GM19043 (cell line): Measurements from ENCODE around the gene MTX1.
"Not testable (repeated sequence)": the region's sequence is repeated elsewhere in the genome, so short reads cannot be mapped to it uniquely, and the experiment has no call there.

Experiments
- ATAC-seq: cut with Tn5 transposase; IDR thresholded peaks from one replicate; pipeline ENCODE4 v1.9.1; 2021; ENCODE audit warnings: low read depth; ENCODE audit not compliant: unreplicated experiment

Gene MTX1, protein sequence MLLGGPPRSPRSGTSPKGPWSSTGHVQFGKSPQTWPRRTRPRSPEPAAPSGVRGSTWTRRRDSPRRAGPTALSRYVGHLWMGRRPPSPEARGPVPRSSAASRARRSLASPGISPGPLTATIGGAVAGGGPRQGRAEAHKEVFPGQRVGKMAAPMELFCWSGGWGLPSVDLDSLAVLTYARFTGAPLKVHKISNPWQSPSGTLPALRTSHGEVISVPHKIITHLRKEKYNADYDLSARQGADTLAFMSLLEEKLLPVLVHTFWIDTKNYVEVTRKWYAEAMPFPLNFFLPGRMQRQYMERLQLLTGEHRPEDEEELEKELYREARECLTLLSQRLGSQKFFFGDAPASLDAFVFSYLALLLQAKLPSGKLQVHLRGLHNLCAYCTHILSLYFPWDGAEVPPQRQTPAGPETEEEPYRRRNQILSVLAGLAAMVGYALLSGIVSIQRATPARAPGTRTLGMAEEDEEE

DNA sequence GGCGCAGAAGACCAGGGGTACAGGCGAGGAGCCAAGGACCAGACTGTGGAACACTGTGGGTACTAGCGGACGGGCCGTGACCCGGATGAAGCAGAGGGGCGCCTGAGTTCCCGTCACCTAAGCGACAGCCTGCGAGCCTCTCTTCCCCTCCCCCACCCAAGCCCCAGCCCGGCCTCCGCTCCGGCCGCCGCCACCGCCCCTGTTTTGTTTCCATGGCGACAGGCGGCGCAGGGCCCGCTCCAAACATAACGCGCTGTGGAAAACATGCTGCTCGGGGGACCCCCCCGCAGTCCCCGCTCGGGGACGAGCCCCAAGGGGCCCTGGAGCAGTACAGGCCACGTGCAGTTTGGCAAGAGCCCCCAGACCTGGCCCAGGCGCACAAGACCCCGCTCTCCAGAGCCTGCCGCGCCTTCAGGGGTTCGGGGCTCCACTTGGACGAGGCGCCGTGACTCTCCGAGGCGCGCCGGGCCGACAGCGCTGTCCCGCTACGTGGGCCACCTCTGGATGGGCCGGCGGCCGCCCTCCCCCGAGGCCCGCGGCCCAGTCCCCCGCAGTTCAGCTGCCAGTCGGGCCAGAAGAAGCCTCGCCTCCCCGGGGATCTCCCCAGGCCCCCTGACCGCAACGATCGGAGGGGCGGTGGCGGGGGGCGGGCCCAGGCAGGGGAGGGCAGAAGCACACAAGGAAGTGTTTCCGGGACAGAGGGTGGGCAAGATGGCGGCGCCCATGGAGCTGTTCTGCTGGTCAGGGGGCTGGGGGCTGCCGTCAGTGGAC is at the start of gene MTX1:
MTX1 (plus strand) TSS at position 155 of the 771 bp plus-strand sequence; CDS start at position 265, 110 bp downstream.
- ATAC-seq = peak; percentile 59

DNA sequence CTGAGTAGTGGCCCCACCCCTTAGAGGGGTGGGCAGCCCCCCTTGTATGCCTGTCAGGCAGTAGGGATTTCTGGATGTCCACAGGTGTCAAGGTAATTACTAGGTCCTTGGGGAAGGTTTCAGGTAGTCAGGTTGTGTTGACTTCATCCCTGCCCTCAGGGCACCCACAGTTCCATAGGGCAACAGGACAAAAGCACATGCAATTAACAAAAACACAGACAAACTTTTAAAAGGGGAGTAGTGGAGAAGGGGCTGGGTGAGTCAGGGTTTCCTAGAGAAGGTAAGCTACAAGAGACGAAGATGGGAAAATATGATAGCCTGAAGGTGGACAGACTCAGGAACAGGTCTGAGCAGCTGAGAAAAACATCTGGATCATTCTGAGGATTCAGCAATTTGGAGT is 49.5 kb upstream of the MTX1 start:
- ATAC-seq = no peak

DNA sequence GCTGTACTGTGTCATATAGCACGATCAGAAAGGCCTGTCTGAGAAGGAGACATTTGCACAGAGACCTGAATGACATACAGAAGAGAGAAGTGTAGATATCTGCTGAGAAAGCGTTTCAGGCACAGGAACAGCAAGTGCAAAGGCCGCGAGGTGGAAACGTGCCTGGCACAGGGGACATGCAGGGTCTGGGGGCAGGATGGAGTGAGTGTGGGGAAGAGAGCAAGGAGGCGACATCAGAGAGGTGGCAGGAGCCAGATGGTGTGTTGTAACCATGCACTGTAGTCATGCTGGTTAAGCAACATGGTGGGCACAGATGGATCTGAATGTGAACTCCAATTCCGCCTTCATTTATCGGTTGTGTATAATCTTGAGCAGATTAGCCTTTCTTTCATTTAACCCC is 48.4 kb upstream of the MTX1 start:
- ATAC-seq = no peak

DNA sequence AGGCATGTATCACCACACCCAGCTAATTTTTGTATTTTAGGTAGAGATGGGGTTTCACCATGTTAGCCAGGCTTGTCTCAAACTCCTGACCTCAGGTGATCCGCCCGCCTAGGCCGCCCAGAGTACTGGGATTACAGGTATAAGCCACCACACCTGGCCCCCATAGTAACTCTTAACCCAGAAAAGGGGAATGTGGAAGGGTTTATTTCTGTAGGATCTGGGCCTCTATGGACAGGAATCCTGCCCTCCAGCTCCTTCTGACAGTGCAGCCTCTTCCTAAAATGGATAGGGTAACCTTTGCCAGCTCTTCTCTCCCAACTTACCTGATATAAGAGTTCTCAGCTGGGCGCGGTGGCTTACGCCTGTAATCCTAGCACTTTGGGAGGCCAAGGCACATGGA is 45.9 kb upstream of the MTX1 start:
- not testable (repeated sequence) for ATAC-seq

DNA sequence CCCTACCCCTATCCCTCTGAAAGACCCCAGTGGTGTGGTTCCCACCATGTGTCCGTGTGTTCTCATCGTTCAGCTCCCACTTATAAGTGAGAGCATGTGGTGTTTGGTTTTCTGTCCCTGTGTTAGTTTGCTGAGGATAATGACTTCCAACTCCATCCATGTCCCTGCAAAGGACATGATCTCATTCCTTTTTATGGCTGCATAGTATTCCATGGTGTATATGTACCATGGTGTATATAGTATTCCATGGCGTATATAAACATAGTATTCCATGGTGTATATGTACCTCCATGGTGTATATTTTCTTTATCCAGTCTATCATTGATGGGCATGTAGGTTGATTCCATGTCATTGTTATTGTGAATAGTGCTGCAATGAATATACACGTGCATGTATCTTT is 44.7 kb upstream of the MTX1 start:
- ATAC-seq = not testable (repeated sequence)

DNA sequence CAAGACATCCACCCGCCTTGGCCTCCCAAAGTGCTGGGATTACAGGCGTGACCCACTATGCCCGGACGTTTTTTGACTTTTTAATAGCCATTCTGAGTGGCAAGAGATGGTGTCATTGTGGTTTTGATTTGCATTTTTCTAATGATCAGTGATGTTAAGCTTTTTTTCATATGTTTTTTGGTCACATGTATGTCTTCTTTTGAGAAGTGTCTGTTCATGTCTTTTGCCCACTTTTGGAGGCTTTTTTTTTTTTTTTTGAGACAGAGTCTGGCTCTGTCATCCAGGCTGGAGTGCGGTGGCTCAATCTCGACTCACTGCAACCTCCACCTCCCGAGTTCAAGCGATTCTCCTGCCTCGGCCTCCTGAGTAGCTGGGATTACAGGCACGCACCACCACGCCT is 43.9 kb upstream of the MTX1 start:
- not testable (repeated sequence) for ATAC-seq

DNA sequence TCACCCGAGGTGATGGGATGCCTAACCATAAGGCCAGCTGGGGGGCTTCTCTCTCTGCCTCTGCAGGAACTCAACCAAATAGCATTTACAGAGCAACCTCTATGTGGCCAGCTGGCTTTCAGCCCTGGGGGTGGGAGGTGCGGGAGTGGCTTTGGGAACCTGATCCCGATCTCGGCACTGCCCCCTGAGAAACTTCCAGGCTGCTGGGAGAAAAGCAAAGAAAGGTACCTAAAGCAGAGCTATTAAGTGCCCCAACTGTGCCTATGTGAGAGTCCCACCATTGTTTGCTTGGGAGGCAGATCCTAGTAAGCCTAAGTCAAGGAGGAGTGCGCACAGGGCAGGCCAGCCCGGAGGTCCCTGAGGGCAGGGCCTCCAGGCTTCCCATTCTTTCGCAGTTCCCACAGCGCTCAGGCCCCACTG is 42.4 kb upstream of the MTX1 start:
- ATAC-seq = no peak

DNA sequence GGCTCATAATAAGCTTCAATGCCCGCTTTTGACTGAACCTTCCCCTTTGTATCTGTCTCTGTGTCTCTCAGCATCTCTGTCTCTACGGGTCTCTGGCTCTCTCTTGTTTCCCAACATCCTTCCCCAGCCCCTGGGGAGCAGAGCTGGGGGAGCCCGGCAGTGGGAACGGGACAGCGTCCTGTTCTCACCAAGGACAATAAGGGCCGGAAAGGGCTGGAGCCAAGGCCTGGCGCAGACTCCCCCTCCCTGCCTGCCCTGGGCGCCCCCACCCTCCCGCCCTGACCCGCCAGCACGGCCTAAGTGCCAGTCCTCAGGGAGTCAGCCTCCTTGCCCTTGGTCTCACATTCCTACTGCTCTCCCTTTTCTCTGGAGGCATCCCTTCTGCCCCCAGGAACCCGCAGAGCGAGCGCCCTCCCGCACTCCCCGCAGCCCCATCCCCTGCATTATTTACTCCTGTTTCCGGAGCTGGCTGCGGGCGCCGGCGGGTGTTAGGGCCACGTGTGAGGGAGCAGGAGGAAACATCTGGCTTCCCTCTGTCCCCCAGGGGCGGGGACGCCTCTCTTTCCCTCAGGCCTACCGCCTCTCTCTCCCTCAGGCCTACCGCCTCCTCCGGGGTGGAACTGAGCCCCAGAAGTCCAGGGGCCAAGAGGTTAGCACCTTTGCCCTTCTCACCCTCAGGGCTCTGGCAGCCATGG is 41.9 kb upstream of the MTX1 start:
- ATAC-seq = no peak

DNA sequence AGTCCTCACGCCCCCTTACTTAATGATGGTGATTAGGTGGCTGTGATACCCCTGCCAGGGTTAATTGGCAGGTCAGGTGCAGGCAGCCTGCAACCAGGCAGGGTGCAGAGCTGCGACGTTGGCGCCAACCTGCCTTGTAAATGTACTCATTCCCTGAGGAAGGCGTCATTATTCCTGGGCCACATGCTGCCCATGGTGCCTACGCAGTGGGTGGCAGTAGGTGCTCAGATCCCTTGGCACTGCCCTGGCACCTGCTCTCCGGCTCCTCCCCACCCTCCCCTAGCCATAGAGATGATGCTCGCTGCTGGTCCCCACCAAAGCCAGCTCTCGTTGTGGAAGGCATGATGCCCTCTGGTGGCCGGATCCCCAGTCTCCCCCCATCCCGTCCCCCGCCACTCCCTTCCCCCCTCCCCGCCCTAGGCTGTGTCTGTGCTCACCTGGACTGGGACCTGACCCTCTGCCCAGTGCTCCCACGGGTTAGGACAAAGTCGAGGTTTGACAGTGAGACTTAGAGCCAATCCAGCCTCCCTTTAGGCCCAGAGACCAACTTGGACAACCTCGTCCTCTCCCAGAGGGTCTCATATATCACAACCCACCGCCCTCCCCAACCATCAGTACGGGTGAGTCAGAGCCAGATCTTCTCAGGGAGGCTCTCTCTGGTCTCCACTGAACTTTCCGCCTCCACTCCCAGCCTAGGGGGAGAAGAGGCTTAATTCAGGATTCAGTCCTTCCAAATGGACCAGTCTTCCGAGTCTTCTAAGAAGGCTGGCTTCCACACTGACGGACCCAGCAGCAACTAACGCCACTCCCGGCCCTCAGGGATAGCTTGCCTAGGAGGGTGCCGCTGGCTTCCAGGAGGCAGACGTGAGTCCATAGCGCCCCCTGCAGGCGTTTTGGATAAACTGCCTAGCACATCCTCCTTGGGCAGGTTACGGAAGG is 41.1 kb upstream of the MTX1 start:
- no peak for ATAC-seq

DNA sequence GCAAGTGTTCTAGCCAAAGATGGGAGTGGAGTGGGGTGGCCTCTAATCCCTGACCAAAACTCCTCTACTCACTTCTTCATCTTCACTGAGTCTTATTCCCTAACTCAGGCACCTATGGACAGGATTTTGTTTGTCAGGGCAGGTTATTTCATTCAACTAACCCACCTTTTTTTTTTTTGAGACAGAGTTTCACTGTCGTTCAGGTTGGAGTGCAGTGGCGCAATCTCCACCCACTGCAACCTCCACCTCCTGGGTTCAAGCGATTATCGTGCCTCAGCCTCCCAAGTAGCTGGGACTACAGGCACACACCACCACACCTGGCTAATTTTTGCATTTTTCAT is 40.4 kb upstream of the MTX1 start:
- ATAC-seq = not testable (repeated sequence)

DNA sequence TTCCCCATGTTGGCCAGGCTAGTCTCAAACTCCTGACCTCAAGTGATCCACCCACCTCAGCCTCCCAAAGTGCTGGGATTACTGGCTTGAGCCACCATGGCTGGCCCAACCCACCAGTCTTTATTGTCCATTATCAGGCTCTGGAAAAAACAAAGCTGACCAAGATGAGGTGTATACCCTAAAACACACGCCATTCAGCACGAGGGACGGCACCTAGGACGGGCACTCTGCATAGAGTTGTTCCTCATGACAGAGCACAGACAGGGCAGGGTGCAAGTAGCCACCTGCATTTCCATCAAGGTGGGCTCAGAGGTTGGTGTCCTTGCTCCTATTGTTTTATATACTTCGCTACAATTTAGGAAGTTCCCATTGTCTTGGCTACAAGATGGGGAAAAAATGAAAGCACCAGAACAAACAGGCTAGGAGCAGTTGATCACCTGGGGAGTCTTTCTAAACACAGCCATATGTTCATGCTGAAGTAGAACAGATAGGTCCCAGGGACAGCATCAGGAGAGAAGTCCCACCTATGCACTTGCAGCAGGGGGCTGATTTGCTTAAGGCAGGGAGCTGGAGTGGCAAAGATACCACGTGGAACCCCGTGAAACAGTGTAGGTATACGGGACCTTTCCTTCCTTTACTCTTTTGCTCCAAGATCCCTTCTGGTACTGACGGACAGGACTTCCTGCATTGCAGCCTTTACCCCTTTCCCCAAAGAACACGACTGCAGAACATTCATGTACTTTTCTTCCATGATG is 39.9 kb upstream of the MTX1 start:
- ATAC-seq = no peak

DNA sequence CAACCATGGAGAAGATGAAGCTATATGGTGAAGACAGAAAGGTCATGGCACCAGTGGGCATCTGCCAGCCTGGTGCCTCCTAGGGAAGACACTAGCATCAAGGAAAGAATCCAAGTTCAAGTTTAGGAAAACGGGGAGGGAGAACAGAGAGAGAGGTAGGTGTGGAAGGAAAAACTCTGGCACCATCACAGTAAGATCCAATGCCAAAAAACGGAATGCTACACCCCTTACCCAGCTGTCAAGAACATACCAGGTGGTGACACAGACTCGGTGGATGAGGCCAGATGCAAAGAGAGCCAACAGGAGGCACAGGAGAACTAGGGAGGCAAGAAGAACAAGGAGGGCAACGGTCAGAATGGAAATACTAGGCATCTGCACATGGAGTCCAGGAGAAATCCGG is 39.0 kb upstream of the MTX1 start:
- ATAC-seq = no peak

DNA sequence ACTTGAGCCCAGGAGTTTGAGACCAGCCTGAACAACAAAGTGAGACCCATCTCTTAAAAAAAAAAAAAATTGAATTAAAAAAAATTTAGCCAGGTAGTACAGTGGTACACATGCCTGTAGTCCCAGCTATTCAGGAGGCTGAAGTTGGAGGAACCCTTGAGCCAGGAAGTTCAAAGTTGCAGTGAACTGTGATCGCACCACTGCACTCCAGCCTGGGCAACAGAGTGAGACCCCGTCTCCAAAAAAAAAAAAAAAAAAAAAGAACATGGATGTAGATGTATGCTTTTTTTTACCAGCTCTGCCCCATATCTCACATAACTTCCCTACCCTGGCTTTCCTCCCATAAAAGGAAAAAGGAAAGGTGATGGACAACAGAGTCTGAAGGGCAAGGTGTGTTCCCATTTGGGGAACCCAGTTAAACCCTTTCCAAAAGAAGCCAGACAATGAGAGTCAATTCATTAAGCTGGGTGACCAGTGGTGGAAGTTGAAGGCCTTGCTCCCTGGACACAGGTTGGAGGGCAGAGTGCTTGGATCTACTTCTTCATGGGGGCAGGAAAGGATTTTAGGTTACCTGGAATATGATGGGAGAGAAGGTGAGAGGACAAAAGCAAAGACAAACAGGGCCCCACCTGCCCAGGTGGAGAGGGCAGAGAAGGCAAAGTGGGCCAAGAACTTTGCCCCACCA is 38.3 kb upstream of the MTX1 start:
- ATAC-seq = no peak

DNA sequence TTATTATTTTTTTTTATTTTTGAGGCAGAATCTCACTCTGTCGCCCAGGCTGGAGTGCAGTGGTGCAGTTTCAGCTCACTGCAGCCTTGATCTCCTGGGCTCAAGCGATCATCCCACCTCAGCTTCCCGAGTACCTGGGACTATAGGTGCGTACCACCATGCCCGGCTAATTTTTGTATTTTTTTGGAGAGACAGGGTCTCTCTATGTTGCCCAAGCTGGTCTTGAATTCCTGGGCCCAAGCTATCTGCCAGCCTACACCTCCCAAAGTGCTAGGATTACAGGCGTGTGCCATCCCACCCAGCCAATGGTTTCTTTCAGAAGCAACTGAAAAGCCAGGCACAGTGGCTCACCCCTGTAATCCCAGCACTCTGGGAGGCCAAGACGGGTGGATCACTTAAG is 37.7 kb upstream of the MTX1 start:
- ATAC-seq = no peak

DNA sequence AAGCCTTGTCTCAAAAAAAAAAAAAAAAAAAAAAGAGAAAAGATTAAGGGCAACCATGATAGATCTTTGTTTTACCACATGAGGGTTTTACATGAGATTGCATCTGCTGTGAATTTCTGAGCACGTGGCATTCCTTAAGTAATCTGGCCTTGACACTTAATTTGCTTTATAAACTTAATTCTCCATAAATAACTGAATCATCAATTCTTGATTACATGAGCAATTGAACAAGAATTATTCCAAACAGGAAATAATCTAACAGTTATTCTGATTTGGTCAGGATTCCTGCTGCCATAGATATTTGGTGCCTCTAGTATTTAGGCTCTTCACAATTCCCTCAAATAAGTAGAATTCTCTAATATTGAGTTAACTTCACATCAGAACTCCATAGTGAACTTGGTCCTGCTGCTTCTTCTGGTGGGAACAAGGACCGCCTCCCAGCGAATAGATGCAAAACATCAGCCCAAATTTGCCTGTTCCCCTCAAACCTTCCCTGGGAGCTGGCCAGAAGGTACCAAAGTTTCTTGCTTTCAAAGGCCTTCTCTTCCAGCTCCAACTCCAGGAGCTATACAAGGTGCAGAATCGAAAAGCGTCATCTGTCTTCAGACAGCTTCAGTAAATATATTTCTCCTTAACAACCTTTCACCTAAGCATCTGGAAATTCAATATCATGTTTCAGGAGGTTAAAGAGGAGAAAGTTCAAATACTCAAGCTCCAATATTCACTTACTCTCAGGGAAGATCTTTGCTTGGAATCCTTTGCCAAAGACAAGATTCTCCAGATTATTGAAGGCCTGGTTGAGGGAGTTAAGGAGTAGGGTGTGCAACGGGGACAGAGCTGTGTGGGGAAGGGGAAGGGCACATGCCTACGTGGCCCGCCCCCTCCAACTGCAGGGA is 36.4 kb upstream of the MTX1 start:
- ATAC-seq = no peak

DNA sequence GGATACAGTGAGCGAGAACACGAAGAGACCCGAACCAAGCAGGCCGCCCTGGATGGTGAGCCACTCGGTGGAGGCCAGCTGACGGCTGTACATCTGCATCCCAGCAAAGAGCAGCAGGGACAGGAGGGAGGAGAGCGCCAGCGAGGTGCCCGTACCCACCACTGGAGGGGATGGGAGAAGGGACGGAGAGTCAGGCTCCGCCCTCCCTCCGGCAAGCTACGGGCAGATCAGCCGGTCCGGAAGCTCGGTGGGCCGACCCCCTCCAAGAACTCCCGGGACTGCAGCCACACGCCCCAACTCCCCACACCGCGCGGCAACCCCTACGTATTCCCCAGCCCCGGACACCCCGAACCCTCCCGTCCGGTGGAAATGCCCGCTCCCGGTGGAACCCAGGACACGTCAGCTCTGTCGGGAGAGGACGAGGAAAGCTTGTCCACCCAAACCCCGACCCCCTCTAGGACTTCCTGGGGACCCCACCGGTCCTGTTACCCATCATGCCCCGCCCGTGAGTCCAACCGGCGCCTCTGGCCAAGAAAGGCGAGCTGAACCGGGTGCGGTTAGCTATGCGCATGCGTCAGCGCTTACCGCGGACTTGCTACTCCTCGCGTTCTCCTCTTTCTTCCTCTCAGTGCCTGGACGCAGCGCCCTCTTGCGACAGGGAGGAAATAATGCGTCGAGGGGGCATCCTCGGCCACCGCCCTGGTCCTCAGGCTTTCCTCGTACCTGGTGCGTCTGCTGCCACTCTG is 35.6 kb upstream of the MTX1 start, which contains the start of gene KRTCAP2:
KRTCAP2 (minus strand) TSS at position 573 of the 746 bp plus-strand sequence; CDS start at position 493, 80 bp downstream.
- peak; percentile 63 for ATAC-seq
